ENCODE data around the gene FAM9B. TPM values are rescaled to one million over a fixed set of nuclear protein-coding genes. Genes with fewer than 3 reads are reported as not detected.

The FAM9B gene
- not detected in 2 replicates for total RNA-seq

GRCh38 chrX:9033989-9034388, at the start of gene FAM9B:
FAM9B (minus strand) TSS chrX:9034127; CDS start chrX:9032986, 1,141 bp downstream.

Other genes starting within 250 kb of the FAM9B start
- gene FAM9A, start 232.7 kb downstream of the FAM9B start, total RNA-seq: not detected in 2 replicates